ENCODE data around the gene EPHX1. TPM values are rescaled to one million over a fixed set of nuclear protein-coding genes. Genes with fewer than 3 reads are reported as not detected.
"Not testable (repeated sequence)": the region's sequence is repeated elsewhere in the genome, so short reads cannot be mapped to it uniquely, and the experiment has no call there.

The EPHX1 gene
- polyA plus RNA-seq, 1 donor from 2014 or later, result 0.26 TPM

DNA sequence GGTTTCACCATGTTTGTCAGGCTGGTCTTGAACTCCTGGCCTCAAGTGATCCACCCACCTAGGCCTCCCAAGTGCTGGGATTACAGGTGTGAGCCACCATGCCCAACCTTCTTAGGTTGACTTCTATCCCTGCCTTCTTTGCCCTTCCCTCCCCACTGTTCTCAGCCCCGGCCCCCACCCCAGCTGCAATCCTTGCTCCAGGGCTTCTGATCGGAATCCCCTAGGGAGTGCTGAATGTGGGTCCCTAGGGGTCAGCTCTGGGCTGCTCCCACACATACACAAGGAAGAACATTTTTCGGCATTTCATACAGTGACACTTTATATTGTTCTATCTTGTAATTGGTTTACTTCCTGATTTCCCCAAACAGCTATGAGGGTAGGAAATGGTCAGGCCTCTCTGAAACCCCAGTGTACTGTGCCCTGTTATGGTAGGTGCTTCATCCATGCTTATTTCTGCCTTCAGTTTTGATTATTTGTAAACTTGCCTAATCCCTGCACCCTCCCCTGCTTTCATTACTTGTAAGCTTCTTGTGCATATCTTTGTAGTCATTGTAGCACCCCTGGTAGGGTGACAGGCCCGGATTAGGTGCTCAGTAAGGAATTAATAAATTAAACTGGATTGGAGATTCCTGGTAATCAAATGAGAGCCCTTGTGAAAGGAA lies 38.1 kb upstream of the EPHX1 start:
- Mint-ChIP-seq H3K27ac (no peak overlapping the region), H3K4me3 (no peak overlapping the region), H3K4me1 (peaks cover 0 to 2% (median 0%) of the 10 kb centered on the region in 3 donors), H3K9me3 (no peaks in the 10 kb centered on the region), H3K27me3 (peaks cover 1% of the 10 kb centered on the region), H3K36me3 (no peaks in the 10 kb centered on the region)

DNA sequence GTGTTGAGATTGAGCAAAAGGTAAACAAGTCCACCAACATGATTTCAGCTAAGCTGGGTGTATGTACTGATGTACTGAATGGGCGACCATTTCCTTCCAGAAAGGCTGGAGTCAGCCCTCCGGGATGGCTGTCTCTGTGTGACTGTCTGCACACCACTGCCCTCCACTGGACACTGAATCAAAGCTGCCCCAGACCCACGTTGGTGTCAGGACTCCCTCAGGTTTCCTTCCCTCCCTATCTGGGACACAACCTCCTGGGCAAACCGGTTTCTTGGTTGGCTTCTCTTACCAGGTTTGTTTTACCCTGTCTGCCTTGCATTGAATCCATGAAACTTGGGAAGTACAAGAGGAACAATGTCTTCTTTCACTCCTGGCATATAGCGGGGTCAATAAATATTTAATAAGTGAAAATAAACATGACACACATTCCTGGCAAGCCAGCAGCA lies 37.6 kb upstream of the EPHX1 start:
- no peaks in the 10 kb centered on the region for H3K9me3 Mint-ChIP-seq
- no peak overlapping the region for H3K27ac Mint-ChIP-seq
- H3K36me3 Mint-ChIP-seq, result no peaks in the 10 kb centered on the region
- no peak overlapping the region for H3K4me3 Mint-ChIP-seq
- peaks cover 0 to 2% (median 0%) of the 10 kb centered on the region in 3 donors for H3K4me1 Mint-ChIP-seq
- H3K27me3 Mint-ChIP-seq, result peaks cover 1% of the 10 kb centered on the region

DNA sequence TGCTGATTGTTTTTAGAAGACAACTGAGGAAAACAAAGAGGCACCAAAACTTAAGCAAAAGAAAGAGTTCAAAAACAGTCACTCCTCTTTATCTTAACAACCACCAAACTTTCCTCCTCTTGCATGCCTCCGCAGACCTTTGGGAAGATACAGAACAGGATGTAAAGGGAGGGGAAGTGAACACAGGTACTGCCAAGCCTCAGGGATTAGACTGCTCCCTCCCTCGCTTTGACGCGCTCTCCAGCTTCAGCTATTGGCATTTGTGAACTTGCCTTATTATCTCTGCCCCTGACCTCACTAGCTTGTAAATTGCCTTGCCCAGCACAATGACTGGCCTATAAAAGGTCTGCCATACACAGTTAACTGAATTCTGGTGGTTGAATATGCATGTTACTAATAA lies 37.1 kb upstream of the EPHX1 start:
- peaks cover 0 to 2% (median 0%) of the 10 kb centered on the region in 3 donors for H3K4me1 Mint-ChIP-seq
- no peak overlapping the region for H3K4me3 Mint-ChIP-seq
- H3K27me3 Mint-ChIP-seq, result no peaks in the 10 kb centered on the region
- no peaks in the 10 kb centered on the region for H3K9me3 Mint-ChIP-seq
- no peak overlapping the region for H3K27ac Mint-ChIP-seq
- H3K36me3 Mint-ChIP-seq, result no peaks in the 10 kb centered on the region

DNA sequence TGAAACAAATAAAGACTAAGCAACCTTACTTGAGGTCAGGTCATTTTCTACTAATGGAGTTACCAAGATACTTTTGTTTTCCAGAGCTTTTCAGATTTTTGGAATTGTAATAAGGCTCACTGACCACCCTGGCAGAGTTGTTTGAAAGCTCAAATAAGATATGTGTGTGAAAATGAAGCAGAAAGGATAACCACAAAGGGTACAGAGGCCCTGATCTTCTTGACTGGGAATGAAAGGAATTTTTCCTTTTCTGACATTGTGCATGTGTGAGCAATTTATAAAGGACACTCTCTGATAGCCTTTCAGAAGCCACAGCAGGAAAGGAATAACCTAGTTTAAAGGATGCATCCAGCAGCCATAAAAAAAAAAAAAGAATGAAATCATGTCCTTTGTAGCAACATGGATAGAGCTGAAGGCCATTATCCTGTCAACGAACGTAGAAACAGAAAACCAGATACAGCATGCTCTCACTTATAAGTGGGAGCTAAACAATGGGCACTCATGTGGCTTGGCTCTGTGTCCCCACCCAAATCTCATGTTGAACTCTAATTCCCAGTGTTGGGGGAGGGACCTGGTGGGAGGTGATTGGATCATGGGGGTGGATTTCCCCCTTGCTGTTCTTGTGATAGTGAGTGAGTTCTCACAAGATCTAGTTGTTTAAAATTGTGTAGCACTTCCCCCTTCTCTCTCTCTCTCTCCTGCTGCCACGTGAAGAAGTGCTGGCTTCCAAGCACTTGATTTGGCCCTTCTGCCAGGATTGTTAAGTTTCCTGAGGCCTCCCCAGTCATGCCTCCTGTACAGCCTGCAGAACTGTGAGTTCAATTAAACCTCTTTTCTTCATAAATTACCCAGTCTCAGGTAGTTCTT lies 35.4 kb upstream of the EPHX1 start:
- Mint-ChIP-seq H3K4me3 (peak overlapping the region in 1 of 4 donors; percentile 10), H3K4me1 (peaks cover 0 to 9% (median 7%) of the 10 kb centered on the region in 3 donors), H3K27me3 (no peaks in the 10 kb centered on the region), H3K27ac (no peak overlapping the region), H3K36me3 (peaks cover 2% of the 10 kb centered on the region), H3K9me3 (no peaks in the 10 kb centered on the region)

DNA sequence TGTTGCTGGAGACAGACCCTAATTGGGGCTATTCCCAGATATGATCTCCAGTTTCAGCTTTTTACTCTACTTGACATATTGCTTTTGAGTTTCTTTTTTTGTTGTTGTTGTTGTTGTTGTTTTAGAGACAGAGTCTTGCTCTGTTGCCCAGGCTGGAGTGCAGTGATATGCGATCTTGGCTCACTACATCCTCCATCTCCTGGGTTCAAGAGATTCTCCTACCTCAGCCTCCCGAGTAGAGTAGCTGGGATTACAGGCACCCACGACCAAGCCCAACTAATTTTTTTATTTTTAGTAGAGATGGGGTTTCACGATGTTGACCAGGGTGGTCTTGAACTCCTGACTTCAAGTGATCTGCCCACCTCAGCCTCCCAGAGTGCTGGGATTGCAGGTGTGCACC lies 33.6 kb upstream of the EPHX1 start:
- peaks cover 7% of the 10 kb centered on the region for H3K36me3 Mint-ChIP-seq
- no peaks in the 10 kb centered on the region for H3K27me3 Mint-ChIP-seq
- H3K9me3 Mint-ChIP-seq, result no peaks in the 10 kb centered on the region
- no peak overlapping the region for H3K4me3 Mint-ChIP-seq
- H3K4me1 Mint-ChIP-seq, result peaks cover 6 to 20% (median 15%) of the 10 kb centered on the region in 3 donors
- no peak overlapping the region for H3K27ac Mint-ChIP-seq

DNA sequence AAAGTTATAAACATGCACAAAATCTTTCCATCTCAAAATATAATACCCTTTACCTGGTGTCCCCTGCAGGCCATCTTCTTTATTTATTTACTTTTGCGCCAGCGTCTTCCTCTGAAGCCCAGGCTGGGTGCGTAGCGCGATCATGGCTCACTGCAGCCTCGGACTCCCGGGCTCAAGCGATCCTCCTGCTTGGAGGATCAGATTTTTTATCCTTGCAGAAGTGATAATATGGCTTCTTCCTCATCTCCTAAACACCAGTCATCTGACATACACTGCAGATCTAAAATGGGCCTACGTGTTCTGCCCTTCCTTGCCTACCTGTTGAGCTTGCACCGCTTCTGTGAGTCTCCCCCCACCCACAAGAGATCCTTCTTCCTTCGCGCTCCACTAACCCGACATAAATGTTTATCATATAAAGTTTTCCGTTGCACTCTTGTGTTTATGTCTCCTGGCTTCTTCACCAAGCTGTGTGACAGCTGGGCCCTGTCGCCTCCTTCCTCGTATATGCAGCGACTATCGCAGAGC lies 32.8 kb upstream of the EPHX1 start:
- Mint-ChIP-seq H3K27me3 (no peaks in the 10 kb centered on the region), H3K4me3 (no peak overlapping the region), H3K36me3 (peaks cover 7% of the 10 kb centered on the region), H3K27ac (no peak overlapping the region), H3K9me3 (no peaks in the 10 kb centered on the region), H3K4me1 (peaks cover 6 to 23% (median 15%) of the 10 kb centered on the region in 3 donors)

DNA sequence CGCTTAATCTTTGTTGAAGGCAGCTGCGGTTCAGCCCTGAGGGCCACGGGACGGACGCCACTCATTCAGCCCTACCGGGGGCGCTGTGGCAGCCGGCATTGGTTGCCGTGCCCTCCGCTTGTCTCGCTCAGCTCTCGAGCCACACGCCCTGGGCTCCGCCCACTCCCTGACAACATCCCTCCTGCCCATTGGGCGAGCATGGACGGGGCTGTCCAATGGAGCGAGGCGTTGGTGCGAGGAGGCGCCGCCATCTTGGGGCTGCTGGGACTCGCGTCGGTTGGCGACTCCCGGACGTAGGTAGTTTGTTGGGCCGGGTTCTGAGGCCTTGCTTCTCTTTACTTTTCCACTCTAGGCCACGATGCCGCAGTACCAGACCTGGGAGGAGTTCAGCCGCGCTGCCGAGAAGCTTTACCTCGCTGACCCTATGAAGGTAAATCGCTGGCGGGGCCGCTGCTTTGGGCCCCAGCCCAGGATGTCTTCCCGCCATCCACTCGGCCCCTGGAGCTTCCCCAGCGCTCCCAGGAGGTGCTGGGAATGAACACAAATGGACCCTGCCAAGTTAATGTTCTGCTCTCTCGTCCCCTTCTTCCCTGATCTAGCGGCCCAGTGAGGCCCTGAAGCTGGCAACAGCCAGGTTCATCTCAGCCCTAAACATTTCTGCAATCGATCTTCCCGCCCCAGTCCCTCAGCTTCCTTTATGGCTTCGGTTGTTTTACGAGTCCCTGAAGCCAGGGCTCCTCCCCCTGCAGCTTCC lies 32.2 kb upstream of the EPHX1 start, which contains the start of gene SRP9:
Gene SRP9 (plus strand): TSS at position 244 of the 754 bp plus-strand sequence. CDS start 115 bp downstream, at position 359.
- Mint-ChIP-seq H3K9me3 (no peaks in the 10 kb centered on the region), H3K27ac (no peak within 1 kb of the TSS), H3K27me3 (no peaks in the 10 kb centered on the region), H3K4me1 (peaks cover 11 to 28% (median 20%) of the 10 kb centered on the region in 3 donors), H3K4me3 (no peak within 1 kb of the TSS), H3K36me3 (peaks cover 7% of the 10 kb centered on the region)

DNA sequence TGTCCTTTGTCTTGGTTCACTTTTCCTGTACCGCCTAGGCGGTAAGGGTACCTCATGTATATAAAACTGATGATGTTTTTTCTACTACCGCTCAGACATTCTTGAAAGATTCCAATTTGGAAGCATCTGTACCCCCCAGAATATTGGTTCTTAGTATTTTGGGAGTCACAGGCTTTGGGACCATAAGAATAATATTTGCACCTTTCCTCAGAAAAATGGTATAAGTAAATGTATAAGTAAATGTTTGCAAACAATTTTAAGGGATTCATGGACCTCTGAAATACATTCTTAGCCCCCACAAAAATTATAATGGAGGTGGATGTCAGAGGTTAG lies 31.6 kb upstream of the EPHX1 start:
- H3K27ac Mint-ChIP-seq, result no peak overlapping the region
- no peaks in the 10 kb centered on the region for H3K9me3 Mint-ChIP-seq
- H3K4me3 Mint-ChIP-seq, result no peak overlapping the region

DNA sequence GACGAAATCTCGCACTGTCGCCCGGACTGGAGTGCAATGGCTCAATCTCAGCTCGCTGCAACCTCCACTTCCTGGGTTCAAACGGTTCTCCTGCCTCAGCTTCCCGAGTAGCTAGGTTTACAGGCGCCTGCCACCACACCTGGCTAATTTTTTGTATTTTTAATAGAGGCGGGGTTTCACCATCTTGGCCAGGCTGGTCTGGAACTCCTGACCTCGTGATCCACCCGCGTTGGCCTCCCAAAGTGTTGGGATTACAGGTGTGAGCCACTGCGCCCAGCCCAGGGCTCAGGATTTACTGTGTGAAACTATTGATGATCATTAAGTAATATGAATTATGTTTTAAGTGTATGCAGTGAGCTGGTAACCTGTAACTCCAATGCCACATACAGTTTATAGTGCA lies 30.8 kb upstream of the EPHX1 start:
- not testable (repeated sequence) for H3K36me3 Mint-ChIP-seq, H3K4me3 Mint-ChIP-seq, H3K9me3 Mint-ChIP-seq, H3K27me3 Mint-ChIP-seq, H3K27ac Mint-ChIP-seq
- peaks cover 19 to 34% (median 21%) of the 10 kb centered on the region in 3 donors for H3K4me1 Mint-ChIP-seq

More for the DNA sequence above, 31.6 kb upstream of the EPHX1 start:
- Mint-ChIP-seq H3K27me3 (no peaks in the 10 kb centered on the region), H3K36me3 (peaks cover 7% of the 10 kb centered on the region), H3K4me1 (peaks cover 13 to 30% (median 21%) of the 10 kb centered on the region in 3 donors)

DNA sequence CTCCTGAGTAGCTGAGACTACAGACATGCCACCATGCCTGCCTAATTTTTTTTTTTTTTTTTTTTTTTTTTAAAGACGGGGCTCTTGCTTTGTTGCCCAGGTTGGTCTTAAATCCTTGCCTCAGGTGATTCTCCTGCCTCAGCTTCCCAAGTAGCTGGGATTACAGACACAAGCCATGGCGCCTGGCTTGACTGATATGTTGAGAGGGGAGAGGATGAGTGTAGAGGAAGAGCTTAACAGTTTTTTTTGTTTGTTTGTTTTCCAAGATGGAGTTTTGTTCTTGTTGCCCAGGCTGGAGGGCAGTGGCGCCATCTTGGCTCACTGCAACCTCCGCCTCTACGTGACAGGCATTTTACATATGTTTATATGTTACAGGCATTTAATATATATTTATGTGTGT lies 29.8 kb upstream of the EPHX1 start:
- H3K4me1 Mint-ChIP-seq, result peaks cover 19 to 34% (median 21%) of the 10 kb centered on the region in 3 donors
- H3K9me3 Mint-ChIP-seq, result no peaks in the 10 kb centered on the region
- peak overlapping the region in 1 of 4 donors; percentile 52 for H3K4me3 Mint-ChIP-seq
- peaks cover 7% of the 10 kb centered on the region for H3K36me3 Mint-ChIP-seq
- H3K27me3 Mint-ChIP-seq, result no peaks in the 10 kb centered on the region
- peak overlapping the region in 2 of 3 donors; percentile 32 to 53 for H3K27ac Mint-ChIP-seq

DNA sequence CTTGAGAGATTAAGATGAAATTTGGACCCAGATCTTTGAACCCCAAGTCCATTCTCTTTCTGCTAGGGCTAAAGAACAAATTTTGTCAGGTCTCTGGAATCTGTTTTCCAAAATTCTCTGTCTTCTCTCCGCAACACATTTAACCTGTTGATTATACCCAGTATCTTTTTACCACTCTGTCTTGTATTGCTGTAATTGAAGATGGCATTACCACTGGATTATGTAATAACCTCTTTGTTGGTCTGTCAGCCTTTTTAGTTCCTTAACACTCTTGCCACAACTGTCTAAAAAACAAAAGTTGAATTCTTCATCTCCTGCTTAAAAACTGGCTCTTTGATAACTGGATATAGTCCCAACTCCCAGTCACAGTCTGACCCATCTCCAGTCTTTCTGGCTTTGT lies 29.3 kb upstream of the EPHX1 start:
- no peaks in the 10 kb centered on the region for H3K9me3 Mint-ChIP-seq
- no peaks in the 10 kb centered on the region for H3K27me3 Mint-ChIP-seq
- H3K27ac Mint-ChIP-seq, result peak overlapping the region in 2 of 3 donors; percentile 17 to 49
- peaks cover 19 to 34% (median 19%) of the 10 kb centered on the region in 3 donors for H3K4me1 Mint-ChIP-seq
- peak overlapping the region; percentile 13 to 78 (median 73) for H3K4me3 Mint-ChIP-seq
- peaks cover 7% of the 10 kb centered on the region for H3K36me3 Mint-ChIP-seq

DNA sequence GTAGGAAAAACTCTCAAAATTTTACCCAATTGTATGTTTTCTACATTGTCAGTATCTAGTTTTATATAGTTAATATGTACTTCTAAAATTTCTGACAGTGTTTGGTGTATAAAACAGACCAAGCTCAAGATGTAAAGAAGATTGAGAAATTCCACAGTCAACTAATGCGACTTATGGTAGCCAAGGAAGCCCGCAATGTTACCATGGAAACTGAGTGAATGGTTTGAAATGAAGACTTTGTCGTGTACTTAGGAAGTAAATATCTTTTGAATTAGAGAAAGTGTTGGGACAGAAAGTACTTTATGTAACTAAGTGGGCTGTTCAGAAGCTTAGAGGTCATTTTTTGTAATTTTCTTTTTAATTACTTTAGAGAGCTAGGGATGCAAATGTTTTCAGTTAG lies 20.8 kb upstream of the EPHX1 start:
- not testable (repeated sequence) for H3K9me3 Mint-ChIP-seq, H3K4me3 Mint-ChIP-seq, H3K27me3 Mint-ChIP-seq, H3K27ac Mint-ChIP-seq, H3K4me1 Mint-ChIP-seq
- H3K36me3 Mint-ChIP-seq, result peaks cover 13% of the 10 kb centered on the region

DNA sequence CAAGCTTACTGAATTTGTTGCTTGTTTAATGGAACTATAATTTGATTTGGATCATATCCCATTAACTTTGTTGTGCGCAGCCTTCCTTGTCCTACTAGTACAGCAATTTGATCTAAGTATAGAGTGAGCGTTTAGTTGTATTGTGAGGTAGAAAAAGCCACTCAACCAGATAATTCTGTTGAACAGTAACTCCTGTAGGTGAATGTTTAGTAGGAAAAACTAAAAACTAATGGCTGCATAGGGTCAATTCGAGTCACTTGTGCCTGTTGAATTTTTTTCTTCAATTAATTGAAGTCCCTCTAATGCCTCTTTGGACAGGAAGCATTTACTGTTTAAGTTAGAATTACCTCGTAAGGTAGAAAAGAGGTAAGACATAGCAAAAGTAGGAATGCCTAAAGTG lies 15.0 kb upstream of the EPHX1 start:
- H3K27me3 Mint-ChIP-seq, result no peaks in the 10 kb centered on the region
- H3K36me3 Mint-ChIP-seq, result peaks cover 21% of the 10 kb centered on the region
- H3K4me1 Mint-ChIP-seq, result peaks cover 0 to 2% (median 1%) of the 10 kb centered on the region in 3 donors
- H3K27ac Mint-ChIP-seq, result no peak overlapping the region
- H3K4me3 Mint-ChIP-seq, result no peak overlapping the region
- H3K9me3 Mint-ChIP-seq, result peaks cover 3 to 5% (median 4%) of the 10 kb centered on the region in 3 donors

DNA sequence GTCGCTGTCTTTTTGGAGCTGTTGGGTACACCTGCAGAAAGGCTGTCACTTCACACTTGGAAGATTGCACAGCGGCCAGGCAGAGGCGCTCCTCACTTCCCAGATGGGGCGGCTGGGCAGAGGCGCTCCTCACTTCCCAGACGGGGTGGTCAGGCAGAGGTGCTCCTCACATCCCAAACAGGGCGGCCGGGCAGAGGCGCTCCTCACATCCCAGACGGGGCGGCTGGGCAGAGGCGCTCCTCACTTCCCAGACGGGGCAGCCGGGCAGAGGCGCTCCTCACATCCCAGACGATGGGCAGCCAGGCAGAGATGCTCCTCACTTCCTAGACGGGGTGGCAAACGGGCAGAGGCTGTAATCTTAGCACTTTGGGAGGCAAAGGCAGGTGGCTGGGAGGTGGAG lies 13.8 kb upstream of the EPHX1 start:
- H3K9me3 Mint-ChIP-seq, H3K4me1 Mint-ChIP-seq, H3K4me3 Mint-ChIP-seq, H3K27ac Mint-ChIP-seq, H3K27me3 Mint-ChIP-seq: not testable (repeated sequence)
- peaks cover 17% of the 10 kb centered on the region for H3K36me3 Mint-ChIP-seq

DNA sequence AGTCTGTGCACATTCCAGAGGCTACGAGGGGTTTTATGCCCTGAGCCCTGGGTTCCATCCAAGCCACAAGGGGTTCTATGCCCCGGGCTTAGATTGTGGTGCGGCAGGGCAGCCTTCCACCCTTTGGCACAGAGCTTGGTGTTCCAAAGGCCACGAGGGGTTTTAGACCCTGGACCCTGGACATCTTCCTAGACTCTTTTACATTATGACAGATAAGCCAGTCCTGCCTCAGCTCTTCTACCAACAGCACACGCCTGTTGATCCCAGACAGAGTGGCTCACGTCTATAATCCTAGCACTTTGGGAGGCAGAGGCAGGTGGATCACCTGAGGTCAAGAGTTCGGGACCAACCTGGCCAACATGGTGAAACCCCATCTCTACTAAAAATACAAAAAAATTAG lies 8.8 kb upstream of the EPHX1 start:
- H3K27me3 Mint-ChIP-seq, H3K4me3 Mint-ChIP-seq, H3K36me3 Mint-ChIP-seq, H3K4me1 Mint-ChIP-seq, H3K9me3 Mint-ChIP-seq: not testable (repeated sequence)
- H3K27ac Mint-ChIP-seq, result peak overlapping the region in 1 of 3 donors; percentile 67

Measured in IgD-negative memory B cell (primary cell).